Adrenal gland (tissue), 19 donors: ENCODE data around the gene RAC3. TPM values are rescaled to one million over a fixed set of nuclear protein-coding genes. Genes with fewer than 3 reads are reported as not detected.

Experiments used
- DNase-seq, 7 donors: peaks; one replicate each; pipeline ENCODE4 v3.0.0-alpha.2; 2019 to 2020
- H3K27ac ChIP-seq, 5 donors: fragments of 200-600 bp; sonication (generic) in 4 of 5; 1 replicate in 3 of 5; 2 replicates in 2 of 5; pipeline versions ENCODE4 v1.5.1 to v1.8.0; 2016 to 2020; ENCODE audit warnings: mild to moderate bottlenecking in 1 of 5
- H3K27me3 ChIP-seq: fragments of 200-600 bp; 2 replicates; pipeline ENCODE4 v1.8.0; 2021
- H3K36me3 ChIP-seq, 2 donors: fragments of 200-600 bp; replicated peaks in 1 of 2; 1 replicate in 1 of 2; 2 replicates in 1 of 2; pipeline versions ENCODE4 v1.5.1 to v1.8.0; 2018 to 2022
- H3K4me1 ChIP-seq, 2 donors: fragments of 200-600 bp; replicated peaks in 1 of 2; 1 replicate in 1 of 2; 2 replicates in 1 of 2; pipeline versions ENCODE4 v1.5.1 to v1.8.0; 2018 to 2021
- H3K4me3 ChIP-seq, 4 donors: fragments of 200-600 bp; sonication (generic) in 3 of 4; one replicate each; pipeline ENCODE4 v1.5.1; 2016 to 2018
- H3K9me3 ChIP-seq, 3 donors: fragments of 200-600 bp; sonication (generic) in 1 of 3; replicated peaks in 1 of 3; 1 replicate in 2 of 3; 2 replicates in 1 of 3; pipeline versions ENCODE4 v1.5.1 to v1.8.0; 2016 to 2021
- CTCF ChIP-seq, 6 experiments: fragments of 450-650 bp in 4 of 6; fragments of 200-600 bp in 2 of 6; sonication (generic) in 1 of 6; IDR thresholded peaks; 1 replicate in 5 of 6; 2 replicates in 1 of 6; pipeline versions ENCODE4 v1.5.1 to v1.8.0; 2016 to 2021; ENCODE audit warnings: antibody characterized with exemption in 6 of 6, mild to moderate bottlenecking in 2 of 6, moderate library complexity in 1 of 6
- POLR2A ChIP-seq, 2 donors: fragments of 450-650 bp; IDR thresholded peaks; one replicate each; pipeline ENCODE4 v1.6.1; 2017; ENCODE audit warnings: antibody characterized with exemption in 2 of 2, mild to moderate bottlenecking in 2 of 2, moderate library complexity in 1 of 2
- WGBS, 4 donors: extraction: QIAGEN DNeasy Blood & Tissue Kit in 2 of 4; methylation state at CpG; one replicate each; pipeline versions ENCODE4 v1.1.5 to v1.1.7; 2013 to 2017; 5-methylcytosine and 5-hydroxymethylcytosine counted together
- intact Hi-C, 2 donors: fragments of 100-400 bp; cut with DNase I; formaldehyde crosslinking; loops; one replicate each; pipeline versions ENCODE4 v1.14.1 to v1.15.0; 2022 to 2023
- long read RNA-seq, 10 donors: library from polyadenylated mRNA in 3 of 10; unstranded in 2 of 10; stranded (forward) in 1 of 10; transcript quantifications; one replicate each; pipeline ENCODE4 v2.0.0 and lab custom pipeline, GENCODE V29; 2021 to 2026
- polyA plus RNA-seq, 3 donors: library from polyadenylated mRNA; stranded (reverse); fragments of 200-250 nt in 2 of 3; fragments of 350-450 nt in 1 of 3; fragmentation: Illumina TruSeq in 1 of 3; extraction: RNeasy Lipid Tissue Mini Kit (QIAGEN cat#74804) in 1 of 3; gene quantifications; one replicate each; pipeline ENCODE4 v1.2.3, GENCODE V29; 2013 to 2014
- total RNA-seq, 9 donors: library from RNA; depleted of rRNA in 4 of 9; stranded (reverse); fragments of >200 nt in 4 of 9; fragments of 120-200 nt in 1 of 9; fragmentation: NEBNext Ultra II Directional in 1 of 9; extraction: Animal tissue kit (Norgen Biotek cat#: 25700) in 1 of 9; gene quantifications; one replicate each; pipeline versions ENCODE4 v1.1.0 to v1.2.4, GENCODE V29; 2013 to 2023
- donor health status: healthy with polysubstance abuse.
- donor health status: Bipolar disorder and iron deficiency.
- donor health status: DM: yes; HTN: yes; CAD: no.
- donor health status: DM: no; HTN: no; CAD: no.
- donor health status: DM: no; HTN: no; CAD: no.
- donor health status: DM: yes; HTN: yes; CAD: no.

Gene RAC3
- total RNA-seq (10 to 100 TPM in 1 of 9 donors, 1 to 10 TPM in 8; 3.0 to 13.5 (median 4.5) TPM), polyA plus RNA-seq (10 to 100 TPM in 1 of 3 donors, 1 to 10 TPM in 2; 1.6 to 10.5 (median 9.0) TPM)
- long read RNA-seq, donor 1, partial matches to known transcripts = 0 of 2 reads
- long read RNA-seq, donor 1, other reads (novel, unspliced or antisense) = 0 of 2 reads
- long read RNA-seq, donor 2, partial matches to known transcripts = 0 of 1 reads
- long read RNA-seq, donor 2, other reads (novel, unspliced or antisense) = 0 of 1 reads
- long read RNA-seq, donor 3, partial matches to known transcripts = 0 of 1 reads
- long read RNA-seq, donor 3, other reads (novel, unspliced or antisense) = 0 of 1 reads
- long read RNA-seq, donor 4 = 0 reads
- long read RNA-seq, donor 5, partial matches to known transcripts = 0 of 5 reads
- long read RNA-seq, donor 5, other reads (novel, unspliced or antisense) = 2 of 5 reads
- long read RNA-seq, donor 6 = 0 reads
- long read RNA-seq, donor 7, partial matches to known transcripts = 0 of 1 reads
- long read RNA-seq, donor 7, other reads (novel, unspliced or antisense) = 0 of 1 reads
- long read RNA-seq, donor 8, partial matches to known transcripts = 0 of 4 reads
- long read RNA-seq, donor 8, other reads (novel, unspliced or antisense) = 0 of 4 reads
- long read RNA-seq, donor 9, partial matches to known transcripts = 0 of 2 reads
- long read RNA-seq, donor 9, other reads (novel, unspliced or antisense) = 0 of 2 reads
- long read RNA-seq, donor 10, partial matches to known transcripts = 0 of 4 reads
- long read RNA-seq, donor 10, other reads (novel, unspliced or antisense) = 0 of 4 reads

DNA sequence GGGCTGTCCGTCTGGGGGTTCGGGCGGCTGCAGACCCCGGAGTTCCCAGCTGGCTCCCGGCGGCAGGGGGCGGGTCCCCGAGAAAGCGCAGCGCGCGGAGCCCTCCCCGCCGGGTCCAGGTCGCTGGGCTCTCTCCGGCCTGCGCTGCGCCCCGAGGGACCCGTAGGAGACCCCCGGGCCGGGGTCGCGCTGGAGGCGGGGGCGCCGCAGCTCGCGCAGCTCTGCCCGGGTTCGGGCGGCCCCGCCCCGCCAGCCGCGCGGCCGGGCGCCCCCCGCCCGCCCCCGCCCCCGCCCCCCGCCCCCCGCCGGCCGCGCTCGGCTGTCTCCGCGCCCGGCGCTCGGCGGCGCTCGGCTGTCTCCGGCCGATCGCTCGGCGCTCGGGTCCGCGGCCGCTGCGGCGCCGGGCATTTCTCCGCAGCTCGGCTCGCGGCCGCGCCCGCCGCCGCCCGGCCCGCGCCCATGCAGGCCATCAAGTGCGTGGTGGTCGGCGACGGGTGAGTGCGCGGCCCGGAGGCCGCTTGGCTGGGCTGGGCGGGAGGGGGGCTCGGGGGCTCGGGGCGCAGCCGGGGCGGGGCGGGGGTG, at the start of gene RAC3:
RAC3 (plus strand) TSS at position 376 of the 582 bp plus-strand sequence; CDS start at position 460, 84 bp downstream.
- Histone ChIP-seq H3K4me3 (peak within 1 kb of the TSS in 1 of 4 donors; percentile 53), H3K27ac (peak within 1 kb of the TSS in 3 of 5 donors; percentile 22 to 77 (median 61)), H3K36me3 (no peaks in the 10 kb centered on the region), H3K4me1 (peaks cover 7 to 16% of the 10 kb centered on the region in 2 donors), H3K9me3 (no peaks in the 10 kb centered on the region), H3K27me3 (no peaks in the 10 kb centered on the region)
- intact Hi-C loops = loop anchor here in 1 of 2 donors (2.0 to 10.0 kb wide), 2 partner anchors 123 to 283 kb away; partner anchors contain the start of gene CD7
- WGBS, 4 donors = 0 to 1% (median 1%) methylated on average over 29 to 81 of the region's 96 CpGs; no CpG with 5 or more reads in 1 of the 4 donors
- TF ChIP-seq POLR2A (IDR thresholded peaks at IDR 0.05) = no peak
- no peak for TF ChIP-seq CTCF (IDR thresholded peaks at IDR 0.05)
- peak in 1 of 7 donors; percentile 37 for DNase-seq

DNA sequence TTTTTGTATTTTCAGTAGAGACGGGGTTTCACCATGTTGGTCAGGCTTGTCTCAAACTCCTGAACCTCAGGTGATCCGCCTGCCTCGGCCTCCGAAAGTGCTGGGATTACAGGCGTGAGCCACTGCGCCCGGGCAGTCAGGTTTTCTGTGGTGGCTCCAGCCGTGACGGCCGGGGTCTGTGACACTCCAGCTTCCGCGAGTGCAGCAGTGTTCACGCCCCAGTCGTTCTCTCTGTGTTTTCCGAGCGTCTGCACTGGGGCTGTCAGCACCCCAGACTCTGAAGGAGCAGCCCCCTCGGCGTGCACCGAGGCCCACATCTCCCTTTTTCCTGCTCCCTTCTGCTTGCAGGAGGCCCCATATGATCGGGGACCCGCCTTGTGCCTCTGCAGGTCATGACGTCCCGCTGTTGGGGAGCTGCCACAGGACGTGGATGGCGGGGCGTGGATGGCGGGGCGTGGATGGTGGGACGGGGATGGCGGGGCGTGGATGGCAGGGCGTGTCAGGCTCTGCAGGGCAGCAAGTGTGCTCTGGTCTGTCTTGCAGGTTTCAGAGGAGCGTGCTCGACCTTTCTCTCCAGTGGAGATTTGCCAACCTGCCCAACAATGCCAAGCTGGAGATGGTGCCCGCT, 48.4 kb upstream of the RAC3 start:
- H3K9me3 ChIP-seq = no peaks in the 10 kb centered on the region

DNA sequence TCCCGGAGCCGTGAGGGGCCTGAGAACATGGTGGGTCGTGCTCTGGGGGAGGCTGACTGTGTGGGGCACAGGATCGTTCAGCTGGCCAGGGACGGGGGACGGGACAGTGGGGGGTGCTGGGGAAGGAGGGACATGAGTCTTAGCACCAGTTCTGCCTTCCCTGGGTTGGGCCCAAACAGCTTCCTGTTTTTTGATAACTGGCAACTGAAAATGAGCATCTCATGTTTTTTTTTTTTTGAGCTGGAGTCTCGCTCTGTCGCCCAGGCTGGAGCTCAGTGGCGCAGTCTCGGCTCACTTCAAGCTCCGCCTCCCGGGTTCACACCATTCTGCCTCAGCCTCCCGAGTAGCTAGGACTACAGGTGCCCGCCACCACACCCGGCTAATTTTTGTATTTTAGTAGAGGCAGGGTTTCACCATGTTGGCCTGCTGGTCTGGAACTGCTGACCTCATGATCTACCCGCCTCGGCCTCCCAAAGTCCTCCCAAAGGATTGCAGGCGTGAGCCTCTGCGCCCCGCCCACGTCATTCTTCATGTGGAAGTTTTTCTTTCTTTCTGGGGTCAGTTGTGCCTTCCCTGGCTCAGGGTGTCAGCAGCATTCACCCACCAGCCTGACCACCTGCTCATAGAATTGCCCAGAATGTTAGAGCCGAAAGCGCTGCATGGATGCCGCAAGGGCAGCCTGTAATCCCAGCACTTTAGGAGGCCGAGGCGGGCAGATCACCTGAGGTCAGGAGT, 47.7 kb upstream of the RAC3 start:
- Histone ChIP-seq H3K27me3 (no peaks in the 10 kb centered on the region), H3K27ac (no peak overlapping the region), H3K4me3 (no peak overlapping the region), H3K9me3 (no peaks in the 10 kb centered on the region), H3K36me3 (peaks cover 0 to 25% of the 10 kb centered on the region in 2 donors), H3K4me1 (peaks cover 0 to 2% of the 10 kb centered on the region in 2 donors)
- 85 to 95% (median 94%) methylated on average over 26 of the region's 26 CpGs for WGBS, 4 donors
- no peak for DNase-seq
- no peak for TF ChIP-seq POLR2A (IDR thresholded peaks at IDR 0.05)
- TF ChIP-seq CTCF (IDR thresholded peaks at IDR 0.05) = no peak
- intact Hi-C loops = no loop called here

More for the DNA sequence above, 48.4 kb upstream of the RAC3 start:
- Histone ChIP-seq H3K4me3 (no peak overlapping the region), H3K4me1 (peaks cover 0 to 9% of the 10 kb centered on the region in 2 donors), H3K36me3 (peaks cover 0 to 25% of the 10 kb centered on the region in 2 donors), H3K27ac (no peak overlapping the region), H3K27me3 (no peaks in the 10 kb centered on the region)
- no peak for TF ChIP-seq CTCF (IDR thresholded peaks at IDR 0.05)
- TF ChIP-seq POLR2A (IDR thresholded peaks at IDR 0.05) = no peak
- no peak for DNase-seq
- 94 to 96% (median 94%) methylated on average over 28 to 35 of the region's 35 CpGs for WGBS, 4 donors
- intact Hi-C loops = no loop called here
